Loucy (cell line): ENCODE results near the gene SCFD2.

ENCODE experiments used
- H2AFZ ChIP-seq: fragments of 200-600 bp; sonication (generic); 2 replicates; pipeline ENCODE4 v1.6.0; 2016; ENCODE audit warnings: antibody characterized with exemption, mild to moderate bottlenecking, low read length, moderate library complexity
- H3F3A ChIP-seq: fragments of 200-600 bp; 2 replicates; pipeline ENCODE4 v1.6.0; 2016; ENCODE audit warnings: antibody characterized with exemption, low read depth, mild to moderate bottlenecking
- H3K27me3 ChIP-seq: fragments of 200-600 bp; sonication (generic); 2 replicates; pipeline ENCODE4 v1.6.1; 2014; ENCODE audit warnings: low read length, mild to moderate bottlenecking; ENCODE audit not compliant: insufficient read depth, poor library complexity, severe bottlenecking
- H3K36me3 ChIP-seq: fragments of 200-600 bp; sonication (generic); 2 replicates; pipeline ENCODE4 v1.6.1; 2016; ENCODE audit warnings: low read length; ENCODE audit not compliant: insufficient read depth
- H3K4me1 ChIP-seq: fragments of 200-600 bp; sonication (generic); 2 replicates; pipeline ENCODE4 v1.5.1; 2014; ENCODE audit warnings: low read length, mild to moderate bottlenecking; ENCODE audit not compliant: insufficient read depth, poor library complexity, severe bottlenecking
- H3K4me2 ChIP-seq: fragments of 200-600 bp; sonication (generic); 2 replicates; pipeline ENCODE4 v1.6.0; 2014; ENCODE audit warnings: antibody characterized with exemption, low read length, low read depth, mild to moderate bottlenecking; ENCODE audit not compliant: poor library complexity, severe bottlenecking
- H3K4me3 ChIP-seq: fragments of 200-600 bp; sonication (generic); 2 replicates; pipeline ENCODE4 v1.5.1; 2014; ENCODE audit warnings: low read length, mild to moderate bottlenecking, mixed read lengths; ENCODE audit not compliant: poor library complexity, severe bottlenecking
- H3K79me2 ChIP-seq: fragments of 200-600 bp; sonication (generic); 2 replicates; pipeline ENCODE4 v1.6.1; 2014; ENCODE audit warnings: low read length; ENCODE audit not compliant: insufficient read depth
- H3K9ac ChIP-seq: fragments of 200-600 bp; sonication (generic); 2 replicates; pipeline ENCODE4 v1.6.0; 2014; ENCODE audit warnings: mild to moderate bottlenecking, low read depth, low read length, moderate library complexity; ENCODE audit not compliant: poor library complexity, severe bottlenecking
- H3K9me2 ChIP-seq: fragments of 200-600 bp; sonication (generic); replicated peaks from 2 replicates; pipeline ENCODE4 v1.6.1; 2016; ENCODE audit warnings: low read depth, low read length, mixed read lengths
- H3K9me3 ChIP-seq: fragments of 200-600 bp; sonication (generic); 2 replicates; pipeline ENCODE4 v1.6.1; 2014; ENCODE audit warnings: mild to moderate bottlenecking, antibody characterized with exemption, low read length, low read depth; ENCODE audit not compliant: insufficient read depth
- H4K20me1 ChIP-seq: fragments of 200-600 bp; sonication (generic); 2 replicates; pipeline ENCODE4 v1.6.0; 2014; ENCODE audit warnings: antibody characterized with exemption, low read length, mild to moderate bottlenecking; ENCODE audit not compliant: insufficient read depth, poor library complexity, severe bottlenecking
- CTCF ChIP-seq: fragments of 200-600 bp; sonication (generic); conservative IDR thresholded peaks from 2 replicates; pipeline ENCODE4 v1.5.1; 2014; ENCODE audit warnings: mild to moderate bottlenecking, antibody characterized with exemption, low read length
- EZH2phosphoT487 ChIP-seq: fragments of 200-600 bp; IDR thresholded peaks from 2 replicates; pipeline ENCODE4 v1.6.1; 2018; ENCODE audit warnings: antibody characterized with exemption, mild to moderate bottlenecking, moderate library complexity, borderline replicate concordance

The SCFD2 gene

GRCh38 chr4:52843351-52843750 is 522.5 kb downstream of the SCFD2 start:
- Histone ChIP-seq H3K4me1 (no peaks in the 10 kb centered on the region), H3K27me3 (no peaks in the 10 kb centered on the region), H3K4me3 (no peak overlapping the region), H3K4me2 (no peak overlapping the region), H3K9ac (no peak overlapping the region), H2AFZ (no peak overlapping the region), H4K20me1 (no peaks in the 10 kb centered on the region), H3F3A (no peaks in the 10 kb centered on the region), H3K36me3 (no peaks in the 10 kb centered on the region), H3K9me2 (no peaks in the 10 kb centered on the region), H3K9me3 (no peaks in the 10 kb centered on the region), H3K79me2 (no peaks in the 10 kb centered on the region)
- TF ChIP-seq CTCF (no peak), EZH2phosphoT487 (no peak)

- Histone ChIP-seq H3K36me3 (no peaks in the 10 kb centered on the region), H4K20me1 (no peaks in the 10 kb centered on the region), H3K79me2 (no peaks in the 10 kb centered on the region), H3K4me2 (no peak overlapping the region), H3F3A (no peaks in the 10 kb centered on the region), H3K4me1 (no peaks in the 10 kb centered on the region), H3K9me3 (no peaks in the 10 kb centered on the region), H3K27me3 (no peaks in the 10 kb centered on the region), H3K9ac (no peak overlapping the region), H3K9me2 (no peaks in the 10 kb centered on the region), H3K4me3 (no peak overlapping the region), H2AFZ (no peak overlapping the region)
- no peak for TF ChIP-seq EZH2phosphoT487
- no peak for TF ChIP-seq CTCF
These were observed 523.1 kb downstream of the SCFD2 start for GRCh38 chr4:52842792-52843191.

GRCh38 chr4:52841682-52842456 is 524.0 kb downstream of the SCFD2 start:
- Histone ChIP-seq H3K4me1 (no peaks in the 10 kb centered on the region), H4K20me1 (no peaks in the 10 kb centered on the region), H2AFZ (no peak overlapping the region), H3K4me2 (no peak overlapping the region), H3F3A (no peaks in the 10 kb centered on the region), H3K9me3 (no peaks in the 10 kb centered on the region), H3K36me3 (no peaks in the 10 kb centered on the region), H3K9me2 (no peaks in the 10 kb centered on the region), H3K79me2 (no peaks in the 10 kb centered on the region), H3K27me3 (no peaks in the 10 kb centered on the region), H3K9ac (no peak overlapping the region), H3K4me3 (no peak overlapping the region)
- TF ChIP-seq CTCF (no peak), EZH2phosphoT487 (no peak)
